Nephron (organoid): ENCODE measurements around the gene ACSL6.

ENCODE experiments used
- H3K27ac Mint-ChIP-seq, 3 experiments: 2 replicates each; pipeline ENCODE4 v1.8.0; 2020; ENCODE audit warnings: mixed read lengths in 3 of 3, mild to moderate bottlenecking in 2 of 3, moderate library complexity in 1 of 3
- H3K27me3 Mint-ChIP-seq: 2 replicates; pipeline ENCODE4 v1.8.0; 2021; ENCODE audit warnings: low read depth, mild to moderate bottlenecking, moderate library complexity, mixed read lengths
- H3K36me3 Mint-ChIP-seq: 2 replicates; pipeline ENCODE4 v1.8.0; 2020; ENCODE audit warnings: low read depth, mixed read lengths
- H3K4me1 Mint-ChIP-seq: 2 replicates; pipeline ENCODE4 v1.8.0; 2020; ENCODE audit warnings: mixed read lengths
- H3K4me3 Mint-ChIP-seq, 3 experiments: 2 replicates each; pipeline ENCODE4 v1.8.0; 2020; ENCODE audit warnings: mild to moderate bottlenecking in 3 of 3, mixed read lengths in 3 of 3, moderate library complexity in 2 of 3
- H3K9me3 Mint-ChIP-seq: 2 replicates; pipeline ENCODE4 v1.8.0; 2020; ENCODE audit warnings: mixed read lengths
- CTCF ChIP-seq, 3 experiments: fragments of 200-600 bp; sonication (generic); IDR thresholded peaks; one replicate each; pipeline ENCODE4 v1.5.0; 2021; ENCODE audit warnings: antibody characterized with exemption in 3 of 3; ENCODE audit not compliant: unreplicated experiment in 3 of 3

The ACSL6 gene

DNA sequence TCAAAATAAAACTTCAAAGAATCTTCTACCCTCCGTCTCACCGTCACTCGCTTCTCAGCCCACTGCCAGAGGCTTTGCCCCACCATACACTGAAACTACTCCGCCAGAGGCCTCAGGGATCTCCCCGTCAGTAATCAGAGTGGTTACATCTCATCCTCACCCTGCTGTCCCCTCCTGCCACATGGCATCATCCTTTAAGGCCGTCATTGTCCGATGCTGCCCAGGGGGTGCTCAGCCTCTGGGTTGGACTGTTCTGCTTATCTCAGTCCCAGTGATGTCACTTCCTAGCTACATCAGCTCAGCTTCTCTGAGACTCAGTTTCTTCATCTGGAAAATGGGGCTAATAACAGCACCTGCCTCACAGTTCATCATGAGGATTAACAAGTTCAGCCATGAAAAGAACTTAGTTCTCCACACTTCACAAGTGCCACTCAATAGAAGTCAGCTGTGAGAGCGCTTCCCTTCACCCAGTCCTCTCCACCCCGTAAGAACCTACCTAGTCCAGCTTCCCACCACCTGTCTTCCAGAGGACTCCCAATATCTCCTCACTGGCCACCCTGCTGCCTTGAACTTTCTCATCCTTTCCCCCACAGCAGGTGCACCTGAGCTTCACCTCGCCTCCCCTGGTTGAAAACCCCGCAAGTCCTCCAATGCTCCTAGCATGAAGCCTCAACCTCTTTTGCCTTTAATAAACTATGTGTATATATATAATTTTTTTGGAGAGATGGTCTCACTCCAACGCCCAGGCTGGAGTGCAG lies 46.2 kb upstream of the ACSL6 start:
- H3K36me3 Mint-ChIP-seq, result no peaks in the 10 kb centered on the region
- H3K4me3 Mint-ChIP-seq, result no peak overlapping the region
- TF ChIP-seq CTCF (IDR thresholded peaks at IDR 0.05; ENCODE audit: unreplicated experiment in 3 of 3), result no peak
- peaks cover 7% of the 10 kb centered on the region for H3K27me3 Mint-ChIP-seq
- no peaks in the 10 kb centered on the region for H3K4me1 Mint-ChIP-seq
- H3K9me3 Mint-ChIP-seq, result no peaks in the 10 kb centered on the region
- H3K27ac Mint-ChIP-seq, result no peak overlapping the region

GRCh38 chr5:132056610-132057497 lies 45.4 kb upstream of the ACSL6 start:
- peaks cover 12% of the 10 kb centered on the region for H3K27me3 Mint-ChIP-seq
- no peak for TF ChIP-seq CTCF (IDR thresholded peaks at IDR 0.05; ENCODE audit: unreplicated experiment in 3 of 3)
- no peaks in the 10 kb centered on the region for H3K36me3 Mint-ChIP-seq
- H3K27ac Mint-ChIP-seq, result no peak overlapping the region
- H3K4me3 Mint-ChIP-seq, result no peak overlapping the region
- no peaks in the 10 kb centered on the region for H3K9me3 Mint-ChIP-seq
- no peaks in the 10 kb centered on the region for H3K4me1 Mint-ChIP-seq

GRCh38 chr5:132055808-132056609 lies 44.6 kb upstream of the ACSL6 start:
- no peaks in the 10 kb centered on the region for H3K9me3 Mint-ChIP-seq

GRCh38 chr5:132055441-132055807 lies 44.0 kb upstream of the ACSL6 start:
- Mint-ChIP-seq H3K27me3 (peaks cover 8% of the 10 kb centered on the region), H3K27ac (no peak overlapping the region), H3K4me1 (no peaks in the 10 kb centered on the region), H3K9me3 (no peaks in the 10 kb centered on the region), H3K36me3 (no peaks in the 10 kb centered on the region), H3K4me3 (no peak overlapping the region)
- no peak for TF ChIP-seq CTCF (IDR thresholded peaks at IDR 0.05; ENCODE audit: unreplicated experiment in 3 of 3)

More at GRCh38 chr5:132055808-132056609, 44.6 kb upstream of the ACSL6 start:
- Mint-ChIP-seq H3K4me3 (no peak overlapping the region), H3K4me1 (no peaks in the 10 kb centered on the region), H3K27ac (no peak overlapping the region), H3K27me3 (peaks cover 12% of the 10 kb centered on the region), H3K36me3 (no peaks in the 10 kb centered on the region)
- TF ChIP-seq CTCF (IDR thresholded peaks at IDR 0.05; ENCODE audit: unreplicated experiment in 3 of 3), result no peak

DNA sequence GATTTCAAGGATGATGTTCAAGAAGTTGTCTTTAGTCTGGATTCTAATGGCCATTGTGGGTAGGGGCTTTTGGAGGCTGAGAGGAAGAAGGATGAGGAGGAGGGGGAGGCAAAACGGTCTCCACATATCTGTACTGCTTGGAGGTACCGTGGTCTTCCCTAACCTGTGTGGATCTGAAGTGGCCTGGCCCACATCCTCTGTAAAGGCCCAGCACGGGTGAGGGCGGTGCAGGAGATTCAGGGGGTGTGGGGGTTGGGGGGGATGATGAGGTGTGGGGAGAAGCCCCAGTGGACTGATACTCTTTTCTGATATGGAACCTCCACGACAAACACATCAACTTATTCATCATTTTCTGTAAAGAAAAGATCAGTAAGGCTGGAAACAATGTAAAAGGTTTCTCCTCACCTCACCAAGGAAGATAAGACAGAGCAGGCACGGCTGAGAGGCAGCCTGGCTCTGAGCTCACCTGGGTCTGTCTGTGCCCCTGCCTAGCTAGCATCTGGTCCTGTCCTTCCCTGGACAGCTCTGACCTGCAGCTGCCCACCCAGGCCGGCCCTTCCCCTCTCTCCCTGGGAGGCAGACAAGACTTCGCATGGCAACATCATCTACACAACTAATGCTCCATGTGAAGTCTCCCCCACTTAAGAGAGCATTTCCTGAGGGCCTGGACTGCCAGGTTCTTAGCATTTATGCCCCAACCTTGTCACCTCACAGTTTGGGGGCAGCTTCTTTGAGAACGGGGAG lies 43.4 kb upstream of the ACSL6 start:
- H3K9me3 Mint-ChIP-seq, result no peaks in the 10 kb centered on the region
- no peaks in the 10 kb centered on the region for H3K4me1 Mint-ChIP-seq
- H3K36me3 Mint-ChIP-seq, result no peaks in the 10 kb centered on the region

More for the DNA sequence above, 43.4 kb upstream of the ACSL6 start:
- no peak for TF ChIP-seq CTCF (IDR thresholded peaks at IDR 0.05; ENCODE audit: unreplicated experiment in 3 of 3)
- H3K27me3 Mint-ChIP-seq, result peaks cover 8% of the 10 kb centered on the region
- H3K27ac Mint-ChIP-seq, result no peak overlapping the region
- H3K4me3 Mint-ChIP-seq, result no peak overlapping the region
